WERI-Rb-1 (cell line): ENCODE results near the gene KCNIP1.
"Not testable (repeated sequence)": the region's sequence is repeated elsewhere in the genome, so short reads cannot be mapped to it uniquely, and the experiment has no call there.

ENCODE experiments used
- DNase-seq: peaks from one replicate; pipeline ENCODE4 v3.0.0-alpha.2; 2020
- H3K27ac ChIP-seq: fragments of 250-450 bp; sonication (Bioruptor Pico); 2 replicates; pipeline ENCODE4 v1.5.1; 2020; ENCODE audit warnings: mild to moderate bottlenecking, moderate library complexity
- H3K27me3 ChIP-seq: fragments of 250-450 bp; sonication (Bioruptor Pico); 2 replicates; pipeline ENCODE4 v1.5.1; 2021; ENCODE audit warnings: mild to moderate bottlenecking, low read depth, moderate library complexity; ENCODE audit not compliant: insufficient read depth, severe bottlenecking
- H3K36me3 ChIP-seq: fragments of 250-450 bp; sonication (Bioruptor Pico); 2 replicates; pipeline ENCODE4 v1.5.1; 2020; ENCODE audit warnings: mild to moderate bottlenecking, moderate library complexity
- H3K4me3 ChIP-seq: 2 replicates; pipeline ENCODE4 v1.5.1; 2011; ENCODE audit warnings: low read depth, mild to moderate bottlenecking, control low read depth, low read length
- H3K9me3 ChIP-seq: fragments of 250-450 bp; sonication (Bioruptor Pico); 2 replicates; pipeline ENCODE4 v1.5.1; 2021; ENCODE audit warnings: mild to moderate bottlenecking, moderate library complexity; ENCODE audit not compliant: severe bottlenecking
- TF ChIP-seq, protein P1 (sequence below): IDR thresholded peaks from 2 replicates; pipeline ENCODE4 v1.5.1; 2011; ENCODE audit warnings: low read depth, mild to moderate bottlenecking, control low read depth, inconsistent platforms, low read length

KCNIP1 gene

DNA sequence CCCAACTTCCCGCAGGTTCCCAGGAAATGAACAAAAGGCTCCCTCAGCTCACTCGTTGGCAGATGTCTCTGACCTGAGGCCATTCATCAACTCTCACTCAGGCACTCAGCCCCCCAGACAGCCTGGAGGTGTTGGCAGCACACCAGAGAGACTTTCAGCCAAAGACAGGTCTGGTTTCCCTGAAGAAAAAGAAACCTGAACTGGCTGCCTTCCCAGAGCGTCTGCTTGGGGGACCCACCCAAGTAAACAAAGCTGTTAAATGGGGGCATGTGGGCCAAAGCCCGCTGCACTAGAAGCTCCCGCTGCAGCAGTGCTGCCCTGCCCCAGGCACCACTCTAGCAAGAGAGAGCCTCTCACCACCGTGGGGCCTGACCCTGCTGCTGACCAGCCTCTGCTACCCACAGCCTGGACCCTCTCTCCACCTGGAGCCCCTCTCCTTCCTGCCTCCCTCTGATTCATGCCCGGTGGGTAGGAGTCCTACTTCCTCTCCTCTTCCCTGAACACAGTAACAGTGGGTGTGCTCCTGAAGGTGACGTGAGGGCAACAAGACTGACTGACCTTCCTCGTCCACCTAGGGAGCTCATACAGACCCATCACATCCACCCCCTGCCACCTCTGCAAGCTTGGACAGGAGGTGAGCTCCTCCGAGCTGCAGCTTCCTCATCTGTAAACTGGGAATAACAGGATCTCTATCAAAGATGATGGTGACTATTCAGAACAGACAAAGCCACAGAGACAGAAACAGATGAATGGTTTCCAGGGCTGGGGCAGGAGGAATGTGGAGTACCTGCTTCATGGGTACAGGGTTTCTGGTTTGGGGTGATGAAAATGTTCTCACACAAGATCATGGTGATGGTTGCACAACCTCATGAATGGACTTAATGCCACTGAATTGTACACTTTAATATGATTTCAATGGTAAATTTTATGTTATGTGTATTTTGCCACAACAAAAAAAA is 248.7 kb downstream of the KCNIP1 start:
- H3K27ac ChIP-seq, result no peak overlapping the region
- TF ChIP-seq, protein P1, sequence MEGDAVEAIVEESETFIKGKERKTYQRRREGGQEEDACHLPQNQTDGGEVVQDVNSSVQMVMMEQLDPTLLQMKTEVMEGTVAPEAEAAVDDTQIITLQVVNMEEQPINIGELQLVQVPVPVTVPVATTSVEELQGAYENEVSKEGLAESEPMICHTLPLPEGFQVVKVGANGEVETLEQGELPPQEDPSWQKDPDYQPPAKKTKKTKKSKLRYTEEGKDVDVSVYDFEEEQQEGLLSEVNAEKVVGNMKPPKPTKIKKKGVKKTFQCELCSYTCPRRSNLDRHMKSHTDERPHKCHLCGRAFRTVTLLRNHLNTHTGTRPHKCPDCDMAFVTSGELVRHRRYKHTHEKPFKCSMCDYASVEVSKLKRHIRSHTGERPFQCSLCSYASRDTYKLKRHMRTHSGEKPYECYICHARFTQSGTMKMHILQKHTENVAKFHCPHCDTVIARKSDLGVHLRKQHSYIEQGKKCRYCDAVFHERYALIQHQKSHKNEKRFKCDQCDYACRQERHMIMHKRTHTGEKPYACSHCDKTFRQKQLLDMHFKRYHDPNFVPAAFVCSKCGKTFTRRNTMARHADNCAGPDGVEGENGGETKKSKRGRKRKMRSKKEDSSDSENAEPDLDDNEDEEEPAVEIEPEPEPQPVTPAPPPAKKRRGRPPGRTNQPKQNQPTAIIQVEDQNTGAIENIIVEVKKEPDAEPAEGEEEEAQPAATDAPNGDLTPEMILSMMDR, result no peak
- no peak for DNase-seq

DNA sequence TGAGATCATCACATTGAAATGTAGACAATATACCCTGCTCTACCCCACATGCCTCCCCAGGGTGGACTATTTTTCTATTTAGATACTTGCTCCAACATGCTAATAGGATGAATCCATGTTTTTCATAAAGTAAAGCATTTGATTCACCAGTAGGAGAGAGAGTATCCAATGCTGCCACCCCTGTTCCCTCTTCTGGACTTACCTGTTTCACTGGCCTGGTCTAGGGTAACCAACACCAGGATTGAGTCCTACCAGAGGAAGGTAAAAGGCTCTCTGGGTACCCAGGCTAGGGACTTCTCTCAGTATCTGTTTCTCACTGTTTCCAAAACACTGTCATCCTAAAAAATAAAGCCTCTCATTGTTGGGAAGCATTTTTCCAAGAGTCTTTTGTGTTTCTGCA is 249.5 kb downstream of the KCNIP1 start:
- no peak overlapping the region for H3K4me3 ChIP-seq
- TF ChIP-seq, protein P1, result no peak
- DNase-seq, result no peak
- H3K27ac ChIP-seq, result no peak overlapping the region
- no peaks in the 10 kb centered on the region for H3K36me3 ChIP-seq
- peaks cover 38% of the 10 kb centered on the region for H3K27me3 ChIP-seq
- H3K9me3 ChIP-seq, result no peaks in the 10 kb centered on the region

More for the DNA sequence above, 248.7 kb downstream of the KCNIP1 start:
- Histone ChIP-seq H3K36me3 (no peaks in the 10 kb centered on the region), H3K27me3 (peaks cover 40% of the 10 kb centered on the region), H3K4me3 (no peak overlapping the region), H3K9me3 (no peaks in the 10 kb centered on the region)

DNA sequence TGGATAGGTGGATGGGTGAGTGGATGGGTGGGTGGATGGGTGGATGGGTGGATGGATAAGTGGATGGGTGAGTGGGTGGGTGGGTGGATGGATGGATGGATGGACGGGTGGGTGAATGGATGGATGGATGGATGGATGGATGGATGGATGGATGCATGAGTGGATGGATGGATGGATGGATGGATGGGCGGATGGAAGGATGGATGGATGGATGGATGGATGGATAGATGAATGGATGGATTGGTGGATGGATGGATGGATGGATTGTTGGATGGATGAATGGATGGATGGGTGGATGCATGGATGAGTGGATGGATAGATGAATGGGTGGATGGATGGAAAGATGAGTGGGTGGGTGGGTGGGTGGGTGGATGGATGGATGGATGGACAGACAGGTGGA is 250.7 kb downstream of the KCNIP1 start:
- H3K4me3 ChIP-seq, H3K9me3 ChIP-seq, DNase-seq, H3K27ac ChIP-seq, H3K36me3 ChIP-seq: not testable (repeated sequence)
- H3K27me3 ChIP-seq, result peaks cover 42% of the 10 kb centered on the region

DNA sequence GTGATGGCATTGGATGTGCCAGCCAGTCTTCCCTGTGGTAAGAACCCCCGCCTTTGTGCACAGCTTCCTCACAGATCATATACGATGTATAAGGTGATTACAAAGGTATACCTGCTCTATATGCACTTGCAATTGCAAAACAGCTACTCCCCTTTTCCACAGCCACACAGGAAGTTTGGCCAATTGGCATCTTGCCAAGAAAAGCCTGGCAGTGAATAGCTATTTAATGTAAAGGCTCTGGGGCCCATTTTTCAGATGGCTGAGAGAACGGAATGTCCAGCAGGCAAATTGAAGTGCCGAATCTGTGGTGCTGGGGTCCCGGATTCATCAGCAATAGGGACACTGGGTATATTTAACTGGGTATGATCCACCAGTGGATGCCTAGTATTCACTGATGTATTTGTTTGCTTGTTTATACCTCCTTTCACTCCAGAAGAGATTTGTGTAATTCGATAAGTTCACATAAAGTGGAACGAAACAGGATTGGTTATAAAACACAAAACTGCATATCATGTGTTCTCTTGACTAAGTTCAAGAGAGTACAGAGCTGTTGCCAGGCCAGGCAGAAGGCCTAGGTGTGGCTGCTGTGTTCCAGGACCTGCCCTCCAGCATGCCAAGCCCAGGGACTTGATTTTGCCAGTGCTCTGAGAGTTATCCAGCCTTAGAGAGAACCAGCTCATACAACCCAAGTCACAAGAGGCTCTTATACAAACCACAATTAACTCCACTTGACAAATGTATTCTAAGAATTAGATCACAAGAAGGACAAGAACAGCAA is 252.0 kb downstream of the KCNIP1 start:
- no peaks in the 10 kb centered on the region for H3K36me3 ChIP-seq
- TF ChIP-seq, protein P1, result no peak
- peaks cover 34% of the 10 kb centered on the region for H3K27me3 ChIP-seq
- H3K9me3 ChIP-seq, result no peaks in the 10 kb centered on the region
- no peak overlapping the region for H3K27ac ChIP-seq
- DNase-seq, result no peak
- H3K4me3 ChIP-seq, result no peak overlapping the region

DNA sequence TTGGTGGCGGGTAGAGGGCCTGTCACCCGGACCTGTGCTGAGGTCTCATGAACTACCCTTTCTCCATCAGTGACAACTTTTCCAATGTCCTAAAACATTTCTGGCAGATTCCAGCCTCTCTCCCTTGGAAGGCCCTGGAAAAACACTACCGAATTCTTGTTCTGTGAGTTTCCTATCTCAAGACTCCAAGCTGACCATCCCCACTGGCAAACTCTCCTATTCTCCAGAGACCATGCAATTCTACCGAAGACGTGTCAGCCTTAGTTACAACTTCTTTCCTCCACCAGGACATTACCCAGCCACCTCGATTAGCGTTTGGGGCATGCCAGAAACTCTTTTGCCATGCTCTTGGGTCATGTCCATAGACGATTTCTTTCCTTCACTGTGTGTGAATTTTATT is 252.9 kb downstream of the KCNIP1 start:
- TF ChIP-seq, protein P1, result no peak

DNA sequence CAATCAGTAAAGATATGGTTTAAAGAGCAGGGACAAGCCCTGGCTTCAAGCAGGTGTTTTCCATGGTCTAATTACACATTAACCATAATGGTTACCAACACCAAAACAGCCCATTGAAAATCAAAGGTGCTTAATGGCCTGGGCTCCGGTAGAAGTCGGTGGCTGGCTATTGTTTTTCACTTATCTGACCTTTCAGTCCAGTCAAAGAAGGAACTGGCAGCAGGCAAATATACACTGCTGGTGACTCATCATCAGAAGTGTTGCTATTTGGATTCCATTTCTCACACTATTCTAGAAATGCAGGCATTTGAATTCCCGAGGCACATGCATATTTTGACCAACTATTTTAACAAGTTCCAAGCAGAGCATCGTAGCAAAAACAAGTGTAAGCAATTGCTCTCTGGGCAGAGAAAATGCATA is 253.4 kb downstream of the KCNIP1 start:
- Histone ChIP-seq H3K36me3 (no peaks in the 10 kb centered on the region), H3K4me3 (no peak overlapping the region), H3K27ac (no peak overlapping the region), H3K27me3 (peaks cover 37% of the 10 kb centered on the region), H3K9me3 (no peaks in the 10 kb centered on the region)
- TF ChIP-seq, protein P1, result no peak
- no peak for DNase-seq

More for the DNA sequence above, 252.9 kb downstream of the KCNIP1 start:
- Histone ChIP-seq H3K27me3 (peaks cover 37% of the 10 kb centered on the region), H3K4me3 (no peak overlapping the region), H3K36me3 (no peaks in the 10 kb centered on the region), H3K27ac (no peak overlapping the region), H3K9me3 (no peaks in the 10 kb centered on the region)
- DNase-seq, result no peak
